ENCODE measurements around the gene PAQR6.
"Not testable (repeated sequence)": the region's sequence is repeated elsewhere in the genome, so short reads cannot be mapped to it uniquely, and the experiment has no call there.

PAQR6 gene

DNA sequence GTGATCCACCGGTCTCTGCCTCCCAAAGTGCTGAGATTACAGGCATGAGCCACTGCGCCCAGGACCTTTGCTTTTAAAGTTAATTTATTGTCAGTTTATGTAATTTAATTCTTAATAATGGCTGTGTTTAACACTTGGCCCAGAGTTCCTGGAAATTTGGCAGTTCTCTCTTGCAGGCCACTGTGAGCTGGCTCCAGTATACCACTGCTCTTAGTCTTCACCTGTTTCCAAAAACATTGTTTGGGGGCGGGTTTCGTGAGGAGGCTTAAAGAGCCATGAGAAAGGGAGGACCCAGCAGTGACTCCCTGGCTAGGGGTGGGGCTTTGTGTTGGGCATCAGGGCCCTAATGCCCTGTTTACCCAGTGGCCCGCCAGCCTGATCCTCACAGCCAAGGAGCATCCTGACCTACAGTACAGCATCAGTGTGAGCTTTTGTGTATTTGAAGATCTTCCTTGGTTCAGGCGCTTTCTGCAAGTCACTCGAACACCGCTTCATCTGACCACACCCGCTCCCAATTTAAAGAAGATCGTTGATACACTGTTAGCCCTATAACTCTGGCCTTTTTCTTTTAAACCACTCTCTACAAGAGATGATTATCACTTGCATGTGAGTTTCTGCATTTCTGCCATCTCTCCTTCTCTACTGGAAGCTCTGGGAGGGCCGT, 17.9 kb downstream of the PAQR6 start:
- peak; percentile 69 for DNase-seq

DNA sequence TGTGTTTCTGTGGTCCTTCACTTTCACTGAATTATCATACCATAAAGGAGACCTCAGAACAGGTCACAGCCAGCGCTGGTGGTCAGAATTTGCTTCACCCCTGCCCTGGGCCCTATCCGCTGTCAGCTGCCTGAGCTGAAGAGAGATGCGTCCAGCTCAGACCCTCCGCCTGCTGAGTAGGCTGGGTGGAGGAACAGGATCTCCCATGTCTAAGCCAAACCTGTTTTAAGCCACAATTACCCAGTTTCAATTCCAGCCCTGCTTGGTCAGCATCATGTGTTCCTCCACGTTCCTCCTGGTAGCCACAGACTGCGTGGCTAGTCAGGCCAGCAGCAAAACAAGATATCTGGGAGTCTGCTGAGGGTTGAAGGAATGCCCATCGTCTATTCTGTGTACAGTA, 19.4 kb downstream of the PAQR6 start:
- no peak for DNase-seq

DNA sequence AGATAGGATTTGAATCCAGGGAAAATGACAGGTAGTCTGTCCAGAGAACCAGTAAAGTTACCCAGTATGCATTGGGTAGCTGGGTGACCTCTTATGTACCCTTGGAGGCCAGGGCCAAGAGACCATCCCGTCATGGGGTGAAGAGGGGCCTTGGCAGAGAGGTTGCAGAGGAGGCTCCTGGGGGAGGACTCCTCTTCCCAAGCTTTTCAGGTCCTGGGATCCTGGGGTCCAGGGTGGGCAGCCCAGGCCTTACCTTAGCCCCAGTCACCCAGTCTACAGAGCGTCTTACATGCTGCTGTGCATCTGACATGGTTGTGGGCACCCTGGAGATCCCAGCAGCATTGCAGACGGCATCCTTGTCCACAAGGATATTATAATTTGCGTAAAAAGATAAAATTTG, 21.1 kb downstream of the PAQR6 start:
- no peak for DNase-seq

DNA sequence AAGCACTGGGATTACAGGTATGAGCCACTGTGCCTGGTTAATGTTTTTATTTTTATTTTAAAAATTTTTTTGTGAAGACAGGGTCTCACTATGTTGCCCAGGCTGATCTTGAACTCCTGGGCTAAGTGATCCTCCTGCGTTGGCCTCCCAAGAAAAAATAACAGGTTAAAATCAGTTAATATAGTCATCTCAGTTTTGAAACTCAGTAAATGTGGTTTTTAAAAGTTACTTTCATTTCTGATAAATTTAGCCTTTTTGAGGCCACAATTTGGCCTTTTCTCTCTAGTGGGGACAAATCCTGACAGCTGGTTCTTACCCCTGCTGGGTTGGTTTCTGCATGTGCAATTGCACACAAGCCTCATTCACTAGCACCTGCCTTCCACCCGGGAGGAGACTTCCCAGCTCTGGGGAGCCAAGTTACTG, 21.7 kb downstream of the PAQR6 start:
- DNase-seq = no peak

DNA sequence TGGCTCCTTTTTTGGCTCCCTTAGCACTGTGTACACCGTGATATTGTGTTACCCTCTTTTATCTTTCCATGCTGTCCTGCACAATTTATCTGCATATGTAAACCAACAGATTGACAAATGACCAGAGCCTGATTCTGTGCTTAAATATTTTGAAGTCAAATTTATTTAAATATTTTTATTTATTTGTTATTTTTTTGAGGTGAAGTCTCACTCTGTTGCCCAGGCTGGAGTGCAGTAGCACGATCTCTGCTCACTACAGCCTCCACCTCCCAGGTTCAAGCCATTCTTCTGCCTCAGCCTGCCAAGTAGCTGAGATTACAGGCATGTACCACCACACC, 22.2 kb downstream of the PAQR6 start:
- no peak for DNase-seq

DNA sequence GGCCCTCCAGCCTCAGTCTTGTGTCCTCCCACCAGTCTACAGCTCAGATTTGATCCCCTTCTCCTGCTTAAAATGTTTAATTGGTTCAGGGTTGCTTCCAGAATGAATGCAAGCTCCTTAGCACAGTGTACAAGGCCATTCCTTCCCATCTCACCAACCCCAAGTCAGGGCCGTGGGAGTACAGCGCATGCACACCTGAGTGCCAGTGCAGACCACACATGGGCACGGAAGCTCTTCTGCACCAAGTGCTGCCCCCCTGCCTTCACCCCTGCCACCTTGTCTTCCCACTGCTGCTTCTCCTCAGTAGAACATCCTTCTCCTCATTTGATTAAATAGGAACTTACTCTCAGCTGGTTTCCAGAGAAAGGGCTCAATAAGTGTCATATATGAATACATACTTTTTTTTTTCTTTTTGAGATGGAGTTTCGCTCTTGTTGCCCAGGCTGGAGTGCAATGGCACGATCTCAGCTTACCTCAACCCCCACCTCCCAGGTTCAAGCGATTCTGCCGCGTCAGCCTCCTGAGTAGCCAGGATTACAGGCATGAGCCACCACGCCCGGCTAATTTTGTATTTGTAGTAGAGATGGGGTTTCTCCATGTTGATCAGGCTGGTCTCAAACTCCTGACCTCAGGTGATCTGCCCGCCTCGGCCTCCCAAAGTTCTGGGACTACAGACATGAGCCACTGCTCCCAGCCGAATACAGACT, 25.7 kb downstream of the PAQR6 start:
- DNase-seq = no peak

DNA sequence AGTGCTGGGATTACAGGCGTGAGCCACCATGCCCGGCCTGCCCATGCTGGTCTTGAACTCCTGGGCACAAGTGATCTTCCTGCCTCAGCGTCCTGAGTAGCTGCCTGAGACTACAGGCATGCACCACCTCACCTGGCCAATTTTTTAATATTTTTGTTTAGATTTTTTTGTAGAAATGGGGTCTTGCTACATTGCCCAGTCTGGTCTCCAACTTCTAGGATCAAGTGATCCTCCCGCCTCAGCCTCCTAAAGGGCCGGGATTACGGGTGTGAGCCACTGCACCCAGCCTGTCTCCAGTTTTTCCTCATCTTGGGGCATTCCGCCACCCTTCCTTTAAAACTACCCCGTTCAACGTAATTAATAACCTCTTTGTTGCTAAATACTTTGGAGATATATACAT, 27.6 kb downstream of the PAQR6 start:
- DNase-seq = no peak

DNA sequence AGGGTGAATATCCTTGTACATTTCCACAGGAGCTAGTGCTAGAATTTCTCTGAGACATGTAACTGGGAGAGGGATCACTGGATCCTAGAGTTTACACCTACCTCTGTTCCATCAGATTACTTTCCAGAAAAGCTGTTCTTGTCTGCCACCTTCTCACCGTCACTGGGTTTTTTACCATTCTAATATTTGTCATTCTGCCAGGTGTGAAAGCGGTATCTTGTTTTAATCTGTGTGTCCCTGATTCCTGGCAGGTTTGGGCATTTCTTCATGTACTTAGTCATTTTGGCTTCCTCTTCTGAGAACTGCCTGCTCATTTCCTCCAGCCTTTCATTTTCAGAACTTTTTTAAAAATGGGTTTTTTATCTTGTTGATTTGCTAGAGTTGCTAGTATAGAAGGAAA, 30.0 kb downstream of the PAQR6 start:
- DNase-seq = peak; percentile 65

DNA sequence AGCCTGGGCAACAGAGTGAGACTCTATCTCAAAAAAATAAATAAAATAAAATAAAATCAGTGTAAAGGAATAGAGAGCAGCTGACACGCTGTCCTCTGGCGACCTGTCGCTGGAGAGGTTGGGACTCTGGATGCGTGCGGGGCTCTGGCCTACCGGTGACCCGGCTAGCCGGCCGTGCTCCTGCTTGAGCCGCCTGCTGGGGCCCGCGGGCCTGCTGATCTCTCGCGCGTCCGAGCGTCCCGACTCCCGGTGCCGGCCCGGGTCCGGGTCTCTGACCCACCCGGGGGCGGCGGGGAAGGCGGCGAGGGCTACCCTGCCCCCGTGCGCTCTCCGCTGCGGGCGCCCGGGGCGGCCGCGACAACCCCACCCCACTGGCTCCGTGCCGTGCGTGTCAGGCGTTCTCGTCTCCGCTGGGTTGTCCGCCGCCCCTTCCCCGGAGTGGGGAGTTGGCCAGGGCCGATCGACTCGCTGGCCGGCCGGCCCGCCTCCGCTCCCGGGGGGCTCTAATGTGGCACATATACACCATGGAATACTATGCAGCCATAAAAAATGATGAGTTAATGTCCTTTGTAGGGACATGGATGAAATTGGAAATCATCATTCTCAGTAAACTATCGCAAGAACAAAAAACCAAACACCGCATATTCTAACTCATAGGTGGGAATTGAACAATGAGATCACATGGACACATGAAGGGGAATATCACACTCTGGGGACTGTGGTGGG, 31.3 kb downstream of the PAQR6 start:
- DNase-seq = not testable (repeated sequence)

DNA sequence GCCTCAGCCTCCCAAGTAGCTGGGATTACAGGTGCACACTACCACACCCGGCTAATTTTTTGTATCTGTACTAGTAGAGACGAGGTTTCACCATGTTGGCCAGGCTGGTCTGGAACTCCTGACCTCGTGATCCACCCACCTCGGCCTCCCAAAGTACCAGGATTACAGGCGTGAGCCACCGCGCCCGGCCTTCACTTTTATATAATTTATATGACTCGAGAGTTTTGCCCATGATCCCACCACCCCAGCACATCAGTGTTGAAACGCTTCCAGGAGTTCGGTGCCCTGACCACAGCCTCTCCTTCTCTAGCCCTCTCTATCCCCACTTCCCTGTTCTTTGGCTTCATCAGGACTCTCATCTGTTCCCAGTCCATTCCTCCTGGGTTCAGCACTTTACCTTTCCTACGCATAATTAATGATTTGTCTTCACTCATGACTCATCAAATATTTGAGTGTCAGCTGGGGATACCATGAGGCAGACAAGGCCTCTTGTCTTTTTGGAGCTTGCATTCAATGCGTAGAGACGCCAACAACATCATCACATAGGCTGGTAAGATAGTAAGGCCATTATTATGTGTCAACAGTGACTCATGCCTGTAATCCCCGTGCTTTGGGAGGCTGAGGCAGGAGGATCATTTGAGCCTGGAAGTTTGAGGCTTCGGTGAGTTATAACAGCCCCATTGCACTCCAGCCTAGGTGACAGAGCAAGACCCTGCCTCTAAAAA, 33.7 kb downstream of the PAQR6 start:
- DNase-seq = peak; percentile 23

DNA sequence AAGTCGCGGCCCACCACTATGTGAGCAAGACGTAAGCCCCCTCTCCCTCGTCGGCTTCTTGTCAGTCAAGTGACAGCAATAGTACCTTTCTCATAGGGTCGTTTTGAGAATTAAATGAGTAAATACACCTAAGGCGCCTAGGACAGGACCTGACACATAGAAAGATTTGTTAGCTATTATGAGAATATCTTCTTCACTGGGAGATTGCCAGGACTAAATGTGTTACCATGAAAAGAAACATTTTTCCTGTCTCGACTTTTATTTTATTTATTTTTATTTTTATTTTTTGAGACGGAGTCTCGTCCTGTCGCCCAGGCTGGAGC, 34.3 kb downstream of the PAQR6 start:
- DNase-seq = no peak

DNA sequence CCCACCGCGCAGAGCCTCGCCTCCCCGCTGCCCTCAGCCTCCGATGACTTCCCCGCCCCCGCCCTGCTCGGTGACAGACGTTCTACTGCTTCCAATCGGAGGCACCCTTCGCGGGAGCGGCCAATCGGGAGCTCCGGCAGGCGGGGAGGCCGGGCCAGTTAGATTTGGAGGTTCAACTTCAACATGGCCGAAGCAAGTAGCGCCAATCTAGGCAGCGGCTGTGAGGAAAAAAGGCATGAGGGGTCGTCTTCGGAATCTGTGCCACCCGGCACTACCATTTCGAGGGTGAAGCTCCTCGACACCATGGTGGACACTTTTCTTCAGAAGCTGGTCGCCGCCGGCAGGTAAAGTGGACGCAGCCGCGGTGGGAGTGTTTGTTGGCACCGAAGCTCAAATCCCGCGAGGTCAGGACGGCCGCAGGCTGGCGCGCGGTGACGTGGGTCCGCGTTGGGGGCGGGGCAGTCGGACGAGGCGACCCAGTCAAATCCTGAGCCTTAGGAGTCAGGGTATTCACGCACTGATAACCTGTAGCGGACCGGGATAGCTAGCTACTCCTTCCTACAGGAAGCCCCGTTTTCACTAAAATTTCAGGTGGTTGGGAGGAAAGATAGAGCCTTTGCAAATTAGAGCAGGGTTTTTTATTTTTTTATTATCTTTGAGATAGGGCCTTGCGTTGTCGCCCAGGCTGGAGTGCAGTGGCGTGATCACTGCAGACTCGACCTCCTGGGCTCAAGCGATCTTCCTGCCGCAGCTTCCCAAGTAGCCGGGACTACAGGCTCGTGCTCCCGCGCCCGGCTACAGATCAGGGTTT, 34.8 kb downstream of the PAQR6 start, which contains the start of gene PMF1:
TSS of gene PMF1 (plus strand) at position 175 of the 811 bp plus-strand sequence. CDS start at position 184, 9 bp downstream.
- DNase-seq = peak; percentile 98

DNA sequence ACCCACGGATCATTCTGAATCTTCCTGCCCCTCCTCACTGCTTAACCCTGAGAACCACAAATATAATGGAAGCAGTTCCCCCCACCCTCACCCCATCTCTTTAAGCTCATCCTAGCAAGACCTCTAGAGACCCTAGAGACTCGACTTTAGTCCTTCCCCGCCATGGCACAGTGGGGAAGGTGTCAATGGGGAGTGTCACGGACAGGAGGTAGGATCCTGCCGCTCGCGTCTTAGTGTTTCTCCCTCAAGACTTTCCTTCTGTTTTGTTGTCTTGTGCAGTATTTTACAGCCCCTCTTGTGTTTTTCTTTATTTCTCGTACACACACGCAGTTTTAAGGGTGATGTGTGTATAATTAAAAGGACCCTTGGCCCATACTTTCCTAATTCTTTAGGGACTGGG, 35.7 kb downstream of the PAQR6 start:
- no peak for DNase-seq

DNA sequence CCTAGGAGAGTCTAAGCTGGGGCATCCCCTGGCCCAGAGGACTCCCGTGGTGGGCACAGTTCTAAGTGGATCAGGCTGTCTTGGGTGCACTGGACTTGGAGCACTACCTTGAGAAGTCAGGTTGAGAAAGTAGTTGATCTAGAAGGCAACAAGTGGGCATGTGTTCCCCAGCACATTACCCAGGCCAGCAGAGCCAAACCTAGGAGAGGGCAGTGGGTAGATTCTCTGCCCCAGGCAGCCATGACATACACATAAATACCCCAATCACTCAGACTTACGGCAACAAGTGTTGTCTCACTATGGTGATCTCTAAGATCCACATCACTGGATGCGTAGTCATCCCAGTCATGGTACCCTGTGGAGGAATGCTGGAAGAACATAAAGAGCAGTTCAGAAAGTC, 36.6 kb downstream of the PAQR6 start:
- DNase-seq = no peak

DNA sequence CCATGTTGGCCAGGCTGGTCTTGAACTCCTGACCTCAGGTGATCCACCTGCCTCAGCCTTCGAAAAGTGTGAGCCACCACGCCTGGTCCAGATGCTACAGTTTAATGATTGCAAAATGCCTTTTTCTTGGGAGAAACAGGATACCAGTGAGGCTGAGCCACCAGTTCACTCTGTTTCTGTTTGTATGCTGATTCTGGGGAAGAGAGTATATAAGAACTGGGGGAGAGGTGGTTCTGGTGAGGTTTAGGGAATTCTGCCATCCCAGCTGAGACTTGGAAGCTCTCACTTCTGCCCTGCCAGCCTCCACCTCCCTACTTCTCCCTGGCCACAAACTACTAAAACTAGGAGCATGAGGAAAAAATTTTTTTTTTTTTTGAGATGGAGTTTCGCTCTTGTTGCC, 43.2 kb downstream of the PAQR6 start:
- no peak for DNase-seq

DNA sequence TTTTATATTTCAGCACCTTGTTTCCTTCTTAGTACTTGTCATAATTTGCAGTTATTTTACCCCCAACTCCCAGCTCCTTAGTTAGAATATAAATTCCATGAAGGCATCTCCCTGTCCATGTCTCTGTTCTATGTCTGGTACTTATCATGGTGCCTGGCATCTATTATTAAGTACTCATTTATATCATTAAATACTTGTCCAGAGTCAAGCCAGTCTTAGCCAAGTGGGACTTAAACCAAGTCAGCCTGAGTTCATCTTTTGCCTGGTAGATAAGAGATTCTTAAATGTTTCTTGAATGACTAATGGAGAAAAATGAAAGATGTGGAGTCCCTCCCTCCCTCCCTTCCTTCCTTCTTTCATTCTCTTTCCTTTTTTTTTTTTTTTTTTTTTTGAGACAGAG, 44.5 kb downstream of the PAQR6 start:
- no peak for DNase-seq

DNA sequence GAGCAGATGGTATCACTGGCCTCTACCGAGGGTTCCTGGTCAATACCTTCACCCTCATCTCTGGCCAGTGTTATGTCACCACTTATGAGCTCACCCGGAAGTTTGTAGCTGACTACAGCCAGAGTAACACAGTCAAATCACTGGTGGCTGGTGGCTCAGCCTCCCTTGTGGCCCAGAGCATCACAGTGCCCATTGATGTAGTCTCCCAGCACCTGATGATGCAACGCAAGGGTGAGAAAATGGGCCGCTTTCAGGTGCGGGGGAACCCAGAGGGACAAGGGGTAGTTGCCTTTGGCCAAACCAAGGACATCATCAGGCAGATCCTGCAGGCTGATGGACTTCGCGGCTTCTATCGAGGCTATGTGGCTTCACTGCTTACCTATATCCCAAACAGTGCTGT, 47.8 kb downstream of the PAQR6 start:
- no peak for DNase-seq

DNA sequence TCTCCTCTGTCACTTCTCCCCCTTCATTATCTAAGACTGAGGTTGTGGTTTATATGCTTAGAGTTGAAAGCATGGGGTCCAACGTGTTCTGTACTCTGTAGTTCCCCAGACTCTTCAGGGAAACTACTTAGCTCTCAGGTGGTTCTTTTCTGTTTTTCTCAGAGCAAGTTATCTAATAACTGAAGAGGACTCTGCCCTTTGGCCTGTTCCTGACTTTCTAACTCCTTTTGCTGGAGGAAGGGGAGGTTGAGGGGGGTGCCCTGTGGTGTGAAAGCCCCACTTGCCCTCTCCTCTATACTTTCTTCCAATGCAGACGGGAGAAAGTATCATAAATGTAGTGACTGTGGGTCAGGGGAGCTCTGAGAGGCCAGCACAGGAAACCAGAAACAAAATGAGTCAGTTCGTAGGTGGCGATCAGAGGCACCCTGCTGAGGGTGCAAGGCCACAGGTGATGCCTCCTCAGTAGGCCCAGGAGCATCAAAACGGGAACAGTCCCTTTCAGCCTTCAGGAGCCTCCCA, 49.0 kb downstream of the PAQR6 start:
- no peak for DNase-seq

DNA sequence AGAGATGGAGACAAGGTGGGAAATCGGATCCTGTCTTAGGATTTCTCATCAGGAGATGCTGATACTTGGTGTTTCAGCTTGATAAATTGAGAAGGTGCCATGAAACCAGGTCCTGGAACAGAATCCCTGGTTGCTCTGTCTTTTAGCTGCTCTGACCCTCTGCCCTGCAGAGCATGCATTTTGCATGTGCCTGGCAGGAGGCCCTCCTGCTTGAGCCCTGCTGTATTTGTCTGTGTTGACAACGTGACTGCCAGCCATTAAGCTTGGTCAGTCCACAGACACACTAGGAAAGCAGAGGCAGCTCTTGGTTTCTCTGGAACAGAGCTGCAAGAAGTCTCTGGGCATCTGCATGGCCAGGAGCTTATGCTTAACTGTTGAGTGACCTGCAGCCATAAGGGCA, 51.4 kb downstream of the PAQR6 start:
- DNase-seq = no peak

DNA sequence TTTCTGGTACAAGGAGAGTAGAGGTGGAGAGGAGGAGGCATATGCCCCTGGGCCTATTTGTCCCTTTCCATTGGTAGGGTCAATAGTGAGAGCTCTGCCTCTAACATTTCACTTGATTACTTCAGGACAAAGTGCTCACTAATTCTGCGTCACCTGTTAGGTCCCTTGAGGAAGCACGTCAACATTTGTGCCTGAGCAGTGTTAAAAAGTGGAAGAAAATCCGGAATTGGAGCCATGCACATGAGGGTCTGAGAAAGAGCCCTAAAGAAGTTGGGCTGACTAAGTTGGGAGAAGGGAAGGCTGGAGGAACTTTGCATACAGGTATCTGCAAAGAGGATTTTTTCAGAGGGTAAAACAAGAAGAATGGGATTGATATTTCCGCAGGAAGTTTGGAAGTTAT, 52.0 kb downstream of the PAQR6 start:
- no peak for DNase-seq

DNA sequence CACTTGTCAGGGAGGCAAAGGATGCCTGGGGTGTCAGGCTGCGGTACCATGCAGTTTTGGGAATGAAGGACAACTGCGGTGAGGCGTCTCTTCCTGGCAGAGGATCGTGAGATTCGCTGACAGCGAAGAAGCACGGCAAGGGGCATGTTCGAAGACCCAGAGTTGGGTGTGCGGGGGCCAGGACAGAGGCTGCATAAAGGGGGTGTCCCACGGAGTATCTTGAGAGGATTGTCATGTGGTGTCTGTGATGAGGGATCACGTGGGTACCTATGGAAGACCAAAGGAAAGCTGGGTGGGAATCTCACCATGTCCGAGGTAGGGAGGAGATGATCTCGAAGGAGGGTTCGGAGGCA, 53.6 kb downstream of the PAQR6 start:
- no peak for DNase-seq

DNA sequence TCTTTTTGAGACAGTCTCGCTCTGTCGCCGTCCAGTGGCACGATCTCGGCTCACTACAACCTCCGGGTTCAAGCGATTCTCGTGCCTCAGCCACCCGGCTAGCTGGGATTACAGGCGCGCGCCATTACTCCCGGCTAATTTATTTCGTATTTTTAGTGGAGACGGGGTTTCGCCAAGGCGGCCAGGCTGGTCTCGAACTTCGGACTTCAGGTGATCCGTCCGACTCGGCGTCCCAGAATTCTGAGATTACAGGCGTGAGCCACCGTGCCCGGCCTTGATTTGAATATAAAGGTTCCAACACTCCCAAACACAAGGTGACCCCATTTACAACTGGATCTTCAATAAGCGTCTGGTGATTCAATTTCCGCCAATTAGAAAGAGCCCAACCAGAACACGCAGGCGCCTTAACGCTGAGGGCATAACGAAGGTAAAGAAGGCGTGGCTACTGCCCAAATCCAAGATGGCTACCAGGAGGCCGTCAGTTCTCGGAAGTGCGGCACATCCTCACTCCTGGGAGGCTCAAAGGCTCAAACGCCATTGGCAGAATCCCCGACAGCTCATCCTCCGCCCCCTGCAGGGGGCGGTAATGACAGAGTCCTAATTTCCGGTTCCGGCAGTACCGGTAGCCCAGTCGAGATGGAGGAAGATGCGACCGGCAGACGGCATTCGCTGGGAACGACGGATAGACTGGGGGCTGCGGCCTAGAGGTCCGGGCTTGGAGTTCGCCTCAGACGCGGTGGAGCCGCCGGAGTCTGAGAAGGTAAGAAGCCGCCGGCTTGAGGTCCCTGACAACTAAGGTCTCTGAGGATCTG, 54.2 kb downstream of the PAQR6 start, which contains the start of gene SLC25A44:
TSS of gene SLC25A44 (plus strand) at position 617 of the 812 bp plus-strand sequence. CDS start 5,744 bp downstream, outside the sequence.
- peak; percentile 99 for DNase-seq

Data from hematopoietic multipotent progenitor cell treated with erythropoietin and hydrocortisone succinate and interleukin-3 and kit ligand, for 6 days (in vitro differentiated cells).